22Rv1 (cell line): Measurements from ENCODE around the gene THRSP.
"Not testable (repeated sequence)": the region's sequence is repeated elsewhere in the genome, so short reads cannot be mapped to it uniquely, and the experiment has no call there.

Experiments
- ZFX ChIP-seq: fragments of 450-650 bp; IDR thresholded peaks from 2 replicates; pipeline ENCODE4 v1.6.1; 2017; ENCODE audit warnings: antibody characterized with exemption, borderline replicate concordance
- TF ChIP-seq, protein P1 (sequence below): fragments of 450-650 bp; IDR thresholded peaks from 2 replicates; pipeline ENCODE4 v1.5.1; 2017; ENCODE audit warnings: mild to moderate bottlenecking

DNA sequence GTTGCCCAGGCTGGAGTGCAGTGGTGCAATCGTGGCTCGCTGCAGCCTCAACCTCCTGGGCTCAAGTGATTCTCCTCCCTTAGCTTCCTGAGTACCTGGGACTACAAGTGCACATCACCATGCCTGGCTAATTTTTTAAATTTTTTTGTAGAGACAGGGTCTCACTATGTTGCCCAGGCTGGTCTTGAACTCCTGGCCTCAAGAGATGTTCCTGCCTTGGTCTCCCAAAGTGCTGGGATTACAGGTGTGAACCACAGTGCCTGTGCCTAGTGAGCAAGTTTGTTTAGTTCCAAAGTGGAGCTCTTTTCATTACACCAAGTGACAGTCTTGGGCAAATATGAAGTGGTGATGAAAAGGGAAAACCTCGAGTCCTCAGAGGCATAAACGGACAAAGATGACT lies 13.9 kb downstream of the THRSP start:
- TF ChIP-seq, protein P1, sequence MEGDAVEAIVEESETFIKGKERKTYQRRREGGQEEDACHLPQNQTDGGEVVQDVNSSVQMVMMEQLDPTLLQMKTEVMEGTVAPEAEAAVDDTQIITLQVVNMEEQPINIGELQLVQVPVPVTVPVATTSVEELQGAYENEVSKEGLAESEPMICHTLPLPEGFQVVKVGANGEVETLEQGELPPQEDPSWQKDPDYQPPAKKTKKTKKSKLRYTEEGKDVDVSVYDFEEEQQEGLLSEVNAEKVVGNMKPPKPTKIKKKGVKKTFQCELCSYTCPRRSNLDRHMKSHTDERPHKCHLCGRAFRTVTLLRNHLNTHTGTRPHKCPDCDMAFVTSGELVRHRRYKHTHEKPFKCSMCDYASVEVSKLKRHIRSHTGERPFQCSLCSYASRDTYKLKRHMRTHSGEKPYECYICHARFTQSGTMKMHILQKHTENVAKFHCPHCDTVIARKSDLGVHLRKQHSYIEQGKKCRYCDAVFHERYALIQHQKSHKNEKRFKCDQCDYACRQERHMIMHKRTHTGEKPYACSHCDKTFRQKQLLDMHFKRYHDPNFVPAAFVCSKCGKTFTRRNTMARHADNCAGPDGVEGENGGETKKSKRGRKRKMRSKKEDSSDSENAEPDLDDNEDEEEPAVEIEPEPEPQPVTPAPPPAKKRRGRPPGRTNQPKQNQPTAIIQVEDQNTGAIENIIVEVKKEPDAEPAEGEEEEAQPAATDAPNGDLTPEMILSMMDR: not testable (repeated sequence)
- TF ChIP-seq ZFX: not testable (repeated sequence)
